BE2C (cell line): ENCODE results near the gene MYRFL.

Experiments used
- DNase-seq: peaks from one replicate; pipeline ENCODE4 v3.0.0-alpha.2; 2020
- H3K27me3 ChIP-seq: fragments of 250-450 bp; sonication (Bioruptor Pico); 2 replicates; pipeline ENCODE4 v1.5.1; 2020; ENCODE audit warnings: mild to moderate bottlenecking
- H3K36me3 ChIP-seq: fragments of 250-450 bp; sonication (Bioruptor Pico); 2 replicates; pipeline ENCODE4 v1.5.1; 2020; ENCODE audit warnings: mild to moderate bottlenecking
- H3K4me1 ChIP-seq: fragments of 250-450 bp; sonication (Bioruptor Pico); 2 replicates; pipeline ENCODE4 v1.5.1; 2020
- H3K4me3 ChIP-seq: 2 replicates; pipeline ENCODE4 v1.5.1; 2011; ENCODE audit warnings: low read depth, low read length
- H3K9me3 ChIP-seq: fragments of 250-450 bp; sonication (Bioruptor Pico); 2 replicates; pipeline ENCODE4 v1.5.1; 2020
- TF ChIP-seq, protein P1 (sequence below): IDR thresholded peaks from 2 replicates; pipeline ENCODE4 v1.5.1; 2012; ENCODE audit warnings: mild to moderate bottlenecking, low read depth, low read length

The MYRFL gene

DNA sequence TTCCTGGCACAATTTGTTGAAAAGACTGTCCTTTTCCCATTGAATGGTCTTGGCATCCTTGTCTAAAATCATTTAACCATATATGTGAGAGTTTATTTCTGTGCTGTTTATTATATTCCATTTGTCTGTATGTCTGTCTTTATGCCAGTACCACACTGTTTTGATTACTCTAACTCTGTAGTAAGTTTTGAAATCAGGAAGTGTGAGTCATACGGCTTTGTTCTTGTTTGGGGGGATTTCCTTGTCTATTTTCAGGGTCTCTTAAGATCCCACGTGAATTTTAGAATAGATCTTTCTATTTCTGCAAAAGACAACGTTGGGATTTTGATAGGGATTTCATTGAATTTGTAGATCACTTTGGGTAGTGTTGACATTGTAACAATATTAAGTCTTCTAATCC is 88.5 kb downstream of the MYRFL start:
- no peaks in the 10 kb centered on the region for H3K36me3 ChIP-seq
- TF ChIP-seq, protein P1, sequence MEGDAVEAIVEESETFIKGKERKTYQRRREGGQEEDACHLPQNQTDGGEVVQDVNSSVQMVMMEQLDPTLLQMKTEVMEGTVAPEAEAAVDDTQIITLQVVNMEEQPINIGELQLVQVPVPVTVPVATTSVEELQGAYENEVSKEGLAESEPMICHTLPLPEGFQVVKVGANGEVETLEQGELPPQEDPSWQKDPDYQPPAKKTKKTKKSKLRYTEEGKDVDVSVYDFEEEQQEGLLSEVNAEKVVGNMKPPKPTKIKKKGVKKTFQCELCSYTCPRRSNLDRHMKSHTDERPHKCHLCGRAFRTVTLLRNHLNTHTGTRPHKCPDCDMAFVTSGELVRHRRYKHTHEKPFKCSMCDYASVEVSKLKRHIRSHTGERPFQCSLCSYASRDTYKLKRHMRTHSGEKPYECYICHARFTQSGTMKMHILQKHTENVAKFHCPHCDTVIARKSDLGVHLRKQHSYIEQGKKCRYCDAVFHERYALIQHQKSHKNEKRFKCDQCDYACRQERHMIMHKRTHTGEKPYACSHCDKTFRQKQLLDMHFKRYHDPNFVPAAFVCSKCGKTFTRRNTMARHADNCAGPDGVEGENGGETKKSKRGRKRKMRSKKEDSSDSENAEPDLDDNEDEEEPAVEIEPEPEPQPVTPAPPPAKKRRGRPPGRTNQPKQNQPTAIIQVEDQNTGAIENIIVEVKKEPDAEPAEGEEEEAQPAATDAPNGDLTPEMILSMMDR = no peak
- no peak overlapping the region for H3K4me3 ChIP-seq
- DNase-seq = no peak
- no peaks in the 10 kb centered on the region for H3K27me3 ChIP-seq
- no peaks in the 10 kb centered on the region for H3K9me3 ChIP-seq
- H3K4me1 ChIP-seq = no peaks in the 10 kb centered on the region

DNA sequence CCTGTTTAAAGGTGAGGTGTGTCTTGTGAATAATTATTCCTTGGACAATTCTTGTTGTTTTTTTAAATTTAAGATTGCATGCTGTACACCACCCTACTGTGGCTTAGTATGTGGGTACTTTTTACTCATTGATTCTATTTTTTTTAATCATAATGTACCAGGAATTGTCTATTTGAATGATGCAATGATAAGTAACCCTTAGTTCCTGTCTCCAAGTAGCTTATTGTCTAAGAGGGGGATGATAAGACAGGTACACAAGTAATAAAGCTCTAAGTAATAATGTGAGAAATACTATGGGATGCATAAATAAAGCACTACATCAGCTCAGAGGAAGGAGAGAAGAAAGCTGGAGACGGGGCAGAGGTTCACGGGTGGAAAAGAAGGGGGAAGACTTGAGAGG is 90.9 kb downstream of the MYRFL start:
- H3K27me3 ChIP-seq = no peaks in the 10 kb centered on the region
- DNase-seq = no peak
- TF ChIP-seq, protein P1 = no peak
- no peak overlapping the region for H3K4me3 ChIP-seq
- no peaks in the 10 kb centered on the region for H3K36me3 ChIP-seq
- no peaks in the 10 kb centered on the region for H3K9me3 ChIP-seq
- H3K4me1 ChIP-seq = no peaks in the 10 kb centered on the region

DNA sequence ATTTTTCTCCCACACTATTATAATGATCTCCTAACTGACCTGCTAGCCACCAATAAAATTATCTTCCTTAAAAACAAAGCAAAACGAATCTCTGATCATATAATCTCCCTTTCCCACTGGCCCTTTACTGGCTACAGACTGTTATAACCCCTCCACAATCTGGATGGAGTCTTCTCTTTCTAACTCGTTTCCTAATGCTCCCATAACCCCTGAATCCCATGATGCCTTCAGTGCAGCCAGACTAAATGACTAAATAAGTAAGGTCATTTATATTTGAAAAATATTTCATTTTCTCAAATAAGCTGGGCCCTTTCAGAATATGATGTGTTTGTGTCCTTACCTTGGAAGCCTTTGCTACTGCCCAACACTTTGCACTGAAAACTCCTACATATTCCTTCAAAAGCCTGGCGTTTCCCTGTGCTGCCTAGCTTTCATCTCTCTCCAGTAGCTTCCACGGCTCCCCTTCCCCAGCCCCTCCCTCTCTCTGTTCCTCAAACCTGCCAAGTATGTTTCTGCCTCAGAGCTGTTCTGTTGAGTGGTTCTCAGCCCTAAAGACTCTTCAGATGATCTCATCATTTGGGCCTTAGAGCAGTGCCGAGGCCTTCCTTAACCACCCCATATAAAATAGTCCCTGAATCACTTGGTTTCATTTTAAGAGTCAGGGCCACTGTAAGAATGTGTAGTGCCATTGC is 91.7 kb downstream of the MYRFL start:
- H3K27me3 ChIP-seq = no peaks in the 10 kb centered on the region
- no peak overlapping the region for H3K4me3 ChIP-seq
- DNase-seq = no peak
- no peaks in the 10 kb centered on the region for H3K4me1 ChIP-seq
- TF ChIP-seq, protein P1 = no peak
- no peaks in the 10 kb centered on the region for H3K36me3 ChIP-seq
- H3K9me3 ChIP-seq = no peaks in the 10 kb centered on the region

DNA sequence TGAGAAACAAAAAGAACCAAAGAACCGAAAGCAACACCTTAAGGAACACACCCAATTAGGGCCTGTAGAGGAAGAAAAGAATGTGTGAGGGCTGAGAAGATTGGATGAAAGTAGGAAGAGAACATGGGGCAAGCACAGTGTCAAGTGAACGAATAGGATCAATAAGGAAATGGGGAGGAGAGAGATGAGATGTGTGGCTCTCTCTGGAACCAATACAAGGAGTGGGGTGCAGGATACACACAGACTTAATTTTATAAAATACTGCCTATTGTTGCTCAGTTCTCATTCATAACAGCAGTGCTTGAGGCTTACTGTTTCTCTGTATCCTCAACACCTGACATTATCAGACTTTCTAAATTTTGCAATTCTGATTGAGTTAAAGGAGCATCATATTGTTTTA is 93.3 kb downstream of the MYRFL start:
- TF ChIP-seq, protein P1 = no peak
- Histone ChIP-seq H3K36me3 (no peaks in the 10 kb centered on the region), H3K9me3 (no peaks in the 10 kb centered on the region), H3K27me3 (no peaks in the 10 kb centered on the region), H3K4me3 (no peak overlapping the region), H3K4me1 (no peaks in the 10 kb centered on the region)
- DNase-seq = no peak

DNA sequence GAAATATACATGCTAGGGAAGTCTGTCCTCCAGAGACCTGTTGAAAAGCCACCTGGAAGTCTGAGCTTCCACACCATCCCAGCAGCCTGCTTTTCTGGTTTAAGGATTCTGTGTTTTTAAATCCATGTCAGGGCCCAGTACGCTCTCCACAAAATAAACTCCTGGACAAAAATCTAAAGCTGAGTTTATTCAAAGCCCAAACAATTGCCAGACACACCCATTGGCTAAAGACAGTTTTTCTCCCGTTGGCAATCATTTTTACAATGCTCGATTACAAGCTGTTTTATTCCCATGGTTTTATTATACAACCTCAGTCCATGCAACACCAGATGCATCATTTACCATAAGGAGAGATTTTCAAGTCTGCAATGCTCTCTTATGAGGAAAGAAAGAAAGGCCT is 94.5 kb downstream of the MYRFL start:
- no peaks in the 10 kb centered on the region for H3K4me1 ChIP-seq
- H3K27me3 ChIP-seq = no peaks in the 10 kb centered on the region
- H3K4me3 ChIP-seq = no peak overlapping the region
- no peaks in the 10 kb centered on the region for H3K9me3 ChIP-seq
- TF ChIP-seq, protein P1 = no peak
- DNase-seq = no peak
- no peaks in the 10 kb centered on the region for H3K36me3 ChIP-seq

DNA sequence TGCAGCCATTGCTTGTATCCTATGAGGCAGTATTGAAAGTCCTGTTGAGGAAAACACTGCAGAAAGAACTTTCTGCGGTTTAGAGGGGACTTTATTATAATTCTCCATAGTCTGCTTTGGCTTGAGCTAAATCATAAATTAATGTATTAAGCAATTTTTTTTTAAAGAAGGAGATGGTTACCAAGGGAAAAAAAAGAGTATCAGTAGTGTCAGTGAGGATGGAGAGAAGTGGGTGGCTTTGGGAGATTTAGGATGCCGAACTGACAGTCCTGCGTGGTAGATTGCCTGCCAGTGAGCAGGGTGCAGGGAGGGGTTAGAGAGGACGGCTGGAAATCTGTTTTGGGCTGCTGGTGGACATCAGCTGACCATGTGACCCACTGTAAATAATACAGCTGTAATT is 96.8 kb downstream of the MYRFL start:
- no peaks in the 10 kb centered on the region for H3K27me3 ChIP-seq
- no peaks in the 10 kb centered on the region for H3K9me3 ChIP-seq
- TF ChIP-seq, protein P1 = no peak
- DNase-seq = no peak
- no peaks in the 10 kb centered on the region for H3K36me3 ChIP-seq
- no peaks in the 10 kb centered on the region for H3K4me1 ChIP-seq
- no peak overlapping the region for H3K4me3 ChIP-seq
